CD4-positive, alpha-beta T cell treated with Interferon alpha-2 for 1 hour (primary cell): Measurements from ENCODE around the gene TMEM72.

ENCODE experiments used
- DNase-seq, 2 donors: peaks; one replicate each; pipeline ENCODE4 v3.0.0-alpha.2; 2020 to 2022

TMEM72 gene

GRCh38 chr10:44921061-44921460 lies 9.9 kb downstream of the TMEM72 start:
- DNase-seq = no peak

DNA sequence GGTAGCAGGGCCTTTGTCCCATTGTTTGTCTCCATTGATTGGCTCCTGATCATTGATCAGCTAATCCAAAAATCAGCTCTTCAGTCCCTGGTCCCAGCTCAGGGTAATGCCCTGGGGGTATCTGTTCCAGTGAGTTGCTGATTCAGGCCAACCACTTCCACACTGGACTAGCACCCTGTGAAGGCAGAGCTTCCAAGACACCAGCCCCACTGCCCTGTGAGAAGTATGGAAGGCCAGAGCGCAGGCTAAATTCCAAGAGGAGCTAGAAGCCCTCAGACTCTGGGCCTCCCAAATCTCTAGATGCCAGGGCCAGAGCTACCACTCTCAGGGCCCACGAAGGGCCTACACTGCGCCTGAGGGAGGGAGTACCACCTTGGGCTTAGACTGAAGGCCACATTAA lies 10.4 kb downstream of the TMEM72 start:
- no peak for DNase-seq

DNA sequence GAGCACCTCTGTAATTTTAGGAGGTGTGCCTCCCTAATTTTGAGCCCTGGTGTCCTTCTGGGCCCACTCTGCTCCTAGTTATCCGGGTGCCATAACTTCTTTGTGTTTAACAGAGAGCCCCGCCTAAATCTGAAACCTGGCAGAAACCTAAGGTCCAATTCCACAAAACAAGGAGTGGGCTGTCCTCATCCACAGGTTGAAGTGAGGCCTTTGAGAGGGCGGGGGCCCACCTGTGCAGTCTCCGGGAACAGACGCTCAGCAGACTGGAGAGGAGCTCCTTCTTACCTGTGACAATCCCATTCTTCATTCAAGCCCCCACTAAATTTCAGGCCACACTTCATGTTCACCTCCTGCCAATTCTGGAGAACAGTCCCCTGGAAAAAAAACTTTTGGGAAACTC lies 10.9 kb downstream of the TMEM72 start:
- DNase-seq = no peak

- DNase-seq = no peak
Observed at GRCh38 chr10:44922796-44923545, 11.8 kb downstream of the TMEM72 start.

DNA sequence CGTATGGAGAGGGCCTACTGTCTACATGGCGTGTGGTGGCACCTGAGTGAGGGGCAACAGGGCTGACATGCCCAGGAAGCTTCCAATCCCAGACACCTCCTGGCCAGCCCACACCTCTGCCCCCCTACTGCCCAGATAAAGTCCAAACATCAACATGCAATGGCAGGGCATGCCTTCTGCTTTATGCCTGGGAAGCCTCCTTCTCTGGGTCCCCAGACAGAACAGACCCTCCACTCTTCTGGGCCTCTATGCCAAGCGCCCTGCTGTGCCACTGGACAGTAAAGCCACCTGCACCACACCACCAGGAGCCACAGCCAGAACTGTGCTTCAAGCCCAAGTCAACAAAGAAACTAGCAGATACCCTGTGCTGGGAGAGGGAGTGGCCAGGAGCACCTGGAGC lies 12.5 kb downstream of the TMEM72 start:
- no peak for DNase-seq

DNA sequence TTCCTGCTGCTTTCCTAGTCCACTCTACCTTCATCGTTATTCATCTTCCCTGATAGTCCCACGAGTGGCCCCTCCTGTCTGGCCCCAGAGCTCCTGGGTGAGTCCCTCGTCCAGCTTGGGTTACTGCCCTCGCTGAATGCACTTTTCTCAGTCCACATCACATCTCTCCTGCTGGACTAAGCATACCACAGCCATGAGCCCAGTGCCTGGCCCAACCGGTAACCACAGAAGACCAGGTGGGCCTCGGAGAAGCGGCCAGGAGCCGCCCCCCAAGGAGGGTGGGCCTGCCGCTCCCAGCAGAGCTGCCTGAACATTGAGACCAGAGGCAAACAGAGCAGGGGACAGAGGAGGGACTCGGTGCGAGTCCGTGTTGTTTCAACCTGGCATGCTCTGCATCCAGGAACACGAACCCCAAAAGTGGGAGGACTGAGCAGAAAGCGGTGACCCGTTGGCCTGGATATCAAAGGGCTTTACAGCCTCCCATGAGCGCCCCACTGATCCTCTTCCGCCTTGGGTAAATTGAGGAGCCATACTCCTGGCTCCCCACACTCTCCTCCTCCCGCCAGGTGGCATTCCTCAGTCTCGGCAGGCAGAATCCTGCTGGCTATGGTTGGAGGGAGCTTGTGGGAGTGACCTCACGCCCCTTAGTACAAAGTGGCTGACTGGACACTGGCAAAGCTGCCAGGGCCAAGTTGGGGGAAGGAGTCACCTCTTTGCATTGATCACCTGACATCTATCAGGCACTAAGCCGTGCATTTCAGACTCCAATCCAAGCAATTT lies 13.3 kb downstream of the TMEM72 start:
- no peak for DNase-seq

- no peak for DNase-seq
Observed at GRCh38 chr10:44925224-44925623, 14.1 kb downstream of the TMEM72 start.

- no peak for DNase-seq
Observed at GRCh38 chr10:44925811-44926750, 14.9 kb downstream of the TMEM72 start.

DNA sequence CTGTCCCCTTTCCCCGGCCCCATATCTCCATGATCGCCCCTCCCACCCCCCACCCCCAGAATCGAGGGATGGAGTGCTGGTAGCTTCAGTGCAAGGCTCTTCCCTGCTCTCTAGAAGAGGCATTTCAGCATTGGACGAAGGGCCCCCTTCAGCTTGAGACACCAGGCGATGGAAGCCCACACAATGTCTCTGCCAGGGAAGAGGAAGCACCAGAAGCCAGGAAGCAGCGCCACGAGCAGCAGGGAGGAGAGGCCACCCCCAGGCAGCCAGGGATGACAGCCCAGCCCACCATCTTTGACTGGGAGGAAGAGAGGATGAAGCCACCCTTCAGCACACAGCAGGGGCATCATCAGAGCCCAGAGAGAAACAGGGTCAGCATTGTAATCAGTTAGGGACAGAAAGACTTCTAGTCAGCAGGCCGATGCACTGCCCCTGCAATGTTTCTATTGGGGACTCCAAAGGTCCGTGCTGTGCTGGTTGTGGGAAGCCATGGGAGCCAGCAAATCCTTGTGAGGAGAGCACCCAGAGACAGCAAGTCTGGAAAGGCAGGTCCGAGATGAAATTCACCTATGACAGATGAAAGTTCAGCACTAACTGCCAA lies 15.7 kb downstream of the TMEM72 start:
- DNase-seq = no peak

GRCh38 chr10:44927352-44927751 lies 16.2 kb downstream of the TMEM72 start:
- no peak for DNase-seq

GRCh38 chr10:44928462-44928861 lies 17.3 kb downstream of the TMEM72 start:
- no peak for DNase-seq

DNA sequence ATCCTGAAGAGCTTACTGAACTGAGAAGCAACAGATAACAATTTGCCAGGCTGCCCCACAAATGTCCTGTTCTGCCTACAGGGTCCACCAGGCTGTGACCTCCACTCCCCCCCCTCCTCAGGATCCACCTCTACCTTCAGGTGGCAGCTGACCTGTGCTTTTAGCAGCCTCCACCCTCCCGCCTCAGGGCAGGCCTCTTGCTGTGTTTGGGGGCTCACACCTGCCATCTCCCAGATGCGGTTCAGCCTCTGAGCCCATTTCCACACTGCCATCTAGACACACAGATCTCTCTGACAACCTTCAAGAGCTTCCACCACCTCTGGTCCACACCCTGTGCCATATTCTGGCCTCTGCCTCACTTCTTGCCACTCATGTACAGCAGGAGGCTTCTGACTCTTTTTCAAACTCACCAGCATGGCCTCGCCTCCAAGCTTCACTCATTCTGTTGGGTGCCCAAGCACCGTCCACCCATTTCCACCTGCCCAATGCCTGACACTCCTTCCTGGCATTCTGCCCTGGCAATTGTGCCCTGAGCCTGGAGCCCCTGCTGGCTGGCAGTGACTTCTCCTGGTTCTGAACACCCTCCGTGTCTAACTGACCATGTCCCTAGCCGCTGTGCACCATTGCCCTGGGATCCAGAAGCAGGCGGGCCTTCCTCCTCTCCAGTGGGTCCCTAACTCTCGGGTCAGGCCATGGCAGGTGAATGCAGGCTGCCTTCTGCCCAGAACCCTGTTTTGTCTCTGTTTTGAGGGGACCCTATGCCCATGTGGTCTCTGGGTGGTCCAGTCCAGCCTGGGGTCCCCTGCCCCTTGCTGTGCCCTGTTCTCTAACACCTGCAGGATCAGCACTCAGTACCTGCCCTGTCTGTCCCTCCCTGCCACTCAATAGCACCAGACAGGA lies 18.5 kb downstream of the TMEM72 start:
- DNase-seq = no peak

DNA sequence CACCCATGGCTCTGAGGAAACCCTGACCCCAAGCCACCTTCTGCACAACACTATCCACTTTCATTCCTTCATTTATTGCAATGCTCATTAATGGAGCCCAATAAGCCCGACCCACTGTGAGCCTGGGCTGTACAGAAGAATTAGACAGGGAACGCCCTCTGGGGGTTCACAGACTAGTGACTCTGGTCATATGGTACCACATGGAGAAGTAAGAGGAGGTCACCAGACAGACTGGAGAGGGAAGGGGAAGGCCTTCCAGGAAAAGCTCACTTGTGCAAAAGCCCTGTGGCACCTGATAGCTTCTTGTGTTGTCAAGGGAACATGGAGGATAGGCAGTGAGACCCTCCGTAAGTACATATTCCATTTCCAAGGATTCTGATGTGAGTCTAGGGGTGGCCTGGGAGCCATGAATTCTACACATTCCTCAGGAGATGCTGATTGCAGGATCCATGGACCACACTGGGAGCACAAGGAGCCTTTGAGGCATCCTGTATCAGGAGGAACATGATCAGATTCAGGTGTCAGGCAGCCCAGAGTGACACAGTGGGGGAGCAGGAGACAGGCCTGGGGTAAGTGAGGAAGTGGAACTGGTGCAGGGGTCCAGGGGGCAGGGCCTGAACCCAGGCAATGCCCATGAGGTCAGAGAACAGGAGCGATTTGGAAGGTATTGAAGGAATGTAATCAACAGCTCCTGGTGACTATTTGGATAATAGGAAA lies 19.9 kb downstream of the TMEM72 start:
- no peak for DNase-seq

- DNase-seq = no peak
Observed at GRCh38 chr10:44931621-44932516, 20.7 kb downstream of the TMEM72 start.

- DNase-seq = peak; percentile 80 to 83
Observed at GRCh38 chr10:44932517-44933450, 21.6 kb downstream of the TMEM72 start.

GRCh38 chr10:44933451-44934321 lies 22.5 kb downstream of the TMEM72 start:
- no peak for DNase-seq

- DNase-seq = no peak
Observed at GRCh38 chr10:44934416-44935200, 23.5 kb downstream of the TMEM72 start.
